HEK293 (cell line): ENCODE results near the gene HES1.

ENCODE experiments used
- CTCF ChIA-PET: fragments of 350-600 bp; formaldehyde crosslinking; extraction: SDS; loops from one replicate; lab custom pipeline; 2021; ENCODE audit warnings: antibody characterized with exemption; lab: Yijun Ruan, JAX
- POLR2A ChIA-PET: fragments of 300-600 bp; formaldehyde crosslinking; extraction: SDS; loops from one replicate; lab custom pipeline; 2020; ENCODE audit warnings: antibody characterized with exemption, inconsistent platforms; lab: Yijun Ruan, JAX
- H3K27ac ChIP-seq: fragments of 200-500 bp; sonication (Bioruptor generic); 2 replicates; pipeline ENCODE4 v1.5.1; 2014; ENCODE audit warnings: low read depth, low read length, control low read depth, inconsistent platforms; ENCODE audit errors: extremely low read depth
- H3K36me3 ChIP-seq, 2 experiments: fragments of 200-500 bp in 1 of 2; sonication (Bioruptor generic) in 1 of 2; 1 replicate in 1 of 2; 2 replicates in 1 of 2; pipeline ENCODE4 v1.5.1; 2014 to 2017; ENCODE audit warnings: inconsistent platforms in 2 of 2, low read length in 2 of 2; ENCODE audit not compliant: control insufficient read depth in 2 of 2, insufficient read depth in 1 of 2
- H3K4me1 ChIP-seq: fragments of 200-500 bp; sonication (Bioruptor generic); 2 replicates; pipeline ENCODE4 v1.5.1; 2014; ENCODE audit warnings: mild to moderate bottlenecking, low read length, inconsistent platforms; ENCODE audit not compliant: control insufficient read depth, insufficient read depth
- H3K4me3 ChIP-seq: 2 replicates; pipeline ENCODE4 v1.5.1; 2011; ENCODE audit warnings: low read depth, mild to moderate bottlenecking, control low read depth, low read length, moderate library complexity
- H3K9me3 ChIP-seq: fragments of 200-500 bp; sonication (Bioruptor generic); 2 replicates; pipeline ENCODE4 v1.5.1; 2014; ENCODE audit warnings: low read depth, low read length, inconsistent platforms; ENCODE audit not compliant: control insufficient read depth, insufficient read depth
- GLI4 ChIP-seq: fragments of 450-650 bp; formaldehyde crosslinking; IDR thresholded peaks from 2 replicates; pipeline ENCODE4 v1.5.1; 2016; ENCODE audit warnings: missing biosample characterization, missing genetic modification characterization
- SCRT2 ChIP-seq: fragments of 450-650 bp; formaldehyde crosslinking; IDR thresholded peaks from 2 replicates; pipeline ENCODE4 v1.5.1; 2016; ENCODE audit warnings: missing biosample characterization, missing genetic modification characterization
- ZNF202 ChIP-seq: fragments of 450-650 bp; formaldehyde crosslinking; IDR thresholded peaks from 2 replicates; pipeline ENCODE4 v1.5.1; 2016; ENCODE audit warnings: missing biosample characterization, missing genetic modification characterization, borderline replicate concordance
- ZNF23 ChIP-seq: fragments of 450-650 bp; formaldehyde crosslinking; IDR thresholded peaks from 2 replicates; pipeline ENCODE4 v1.5.1; 2016; ENCODE audit warnings: missing biosample characterization, missing genetic modification characterization, borderline replicate concordance
- ZNF341 ChIP-seq: fragments of 450-650 bp; formaldehyde crosslinking; IDR thresholded peaks from 2 replicates; pipeline ENCODE4; 2016; ENCODE audit warnings: low read depth, missing biosample characterization, missing genetic modification characterization
- ZNF391 ChIP-seq: fragments of 450-650 bp; formaldehyde crosslinking; IDR thresholded peaks from 2 replicates; pipeline ENCODE4 v1.5.1; 2016; ENCODE audit warnings: low read depth, missing biosample characterization, missing genetic modification characterization, borderline replicate concordance
- ZNF561 ChIP-seq: fragments of 450-650 bp; IDR thresholded peaks from 2 replicates; pipeline ENCODE4 v1.5.1; 2018; ENCODE audit warnings: missing biosample characterization, missing genetic modification characterization, borderline replicate concordance
- ZNF596 ChIP-seq: fragments of 450-650 bp; IDR thresholded peaks from 2 replicates; pipeline ENCODE4 v1.5.0; 2018; ENCODE audit warnings: missing biosample characterization, mild to moderate bottlenecking, missing genetic modification characterization, moderate library complexity
- ZNF670 ChIP-seq: fragments of 450-650 bp; formaldehyde crosslinking; IDR thresholded peaks from 2 replicates; pipeline ENCODE4 v1.5.1; 2016; ENCODE audit warnings: missing biosample characterization, missing genetic modification characterization, low read depth
- TF ChIP-seq, protein P1 (sequence below): fragments of 450-650 bp; formaldehyde crosslinking; IDR thresholded peaks from 2 replicates; pipeline ENCODE4 v1.5.1; 2016; ENCODE audit warnings: missing biosample characterization, missing genetic modification characterization, low read depth
- TF ChIP-seq, protein P2 (sequence below): sonication (generic); formaldehyde crosslinking; IDR thresholded peaks from 2 replicates; pipeline ENCODE4 v1.8.1; 2022; ENCODE audit warnings: mild to moderate bottlenecking, moderate library complexity, missing genetic modification reagents

HES1 gene

GRCh38 chr3:194114123-194114522 lies 21.8 kb upstream of the HES1 start:
- CTCF ChIA-PET: no interaction called here
- no peak overlapping the region for H3K27ac ChIP-seq
- TF ChIP-seq ZNF670: no peak
- TF ChIP-seq ZNF391 (tag by site-specific recombination): no peak
- TF ChIP-seq, protein P1, sequence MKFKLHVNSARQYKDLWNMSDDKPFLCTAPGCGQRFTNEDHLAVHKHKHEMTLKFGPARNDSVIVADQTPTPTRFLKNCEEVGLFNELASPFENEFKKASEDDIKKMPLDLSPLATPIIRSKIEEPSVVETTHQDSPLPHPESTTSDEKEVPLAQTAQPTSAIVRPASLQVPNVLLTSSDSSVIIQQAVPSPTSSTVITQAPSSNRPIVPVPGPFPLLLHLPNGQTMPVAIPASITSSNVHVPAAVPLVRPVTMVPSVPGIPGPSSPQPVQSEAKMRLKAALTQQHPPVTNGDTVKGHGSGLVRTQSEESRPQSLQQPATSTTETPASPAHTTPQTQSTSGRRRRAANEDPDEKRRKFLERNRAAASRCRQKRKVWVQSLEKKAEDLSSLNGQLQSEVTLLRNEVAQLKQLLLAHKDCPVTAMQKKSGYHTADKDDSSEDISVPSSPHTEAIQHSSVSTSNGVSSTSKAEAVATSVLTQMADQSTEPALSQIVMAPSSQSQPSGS (tag by site-specific recombination): peak; percentile 84
- no peak for TF ChIP-seq ZNF561
- no peaks in the 10 kb centered on the region for H3K4me1 ChIP-seq
- no peaks in the 10 kb centered on the region for H3K9me3 ChIP-seq
- H3K36me3 ChIP-seq: no peaks in the 10 kb centered on the region
- no peak overlapping the region for H3K4me3 ChIP-seq
- POLR2A ChIA-PET: no interaction called here

DNA sequence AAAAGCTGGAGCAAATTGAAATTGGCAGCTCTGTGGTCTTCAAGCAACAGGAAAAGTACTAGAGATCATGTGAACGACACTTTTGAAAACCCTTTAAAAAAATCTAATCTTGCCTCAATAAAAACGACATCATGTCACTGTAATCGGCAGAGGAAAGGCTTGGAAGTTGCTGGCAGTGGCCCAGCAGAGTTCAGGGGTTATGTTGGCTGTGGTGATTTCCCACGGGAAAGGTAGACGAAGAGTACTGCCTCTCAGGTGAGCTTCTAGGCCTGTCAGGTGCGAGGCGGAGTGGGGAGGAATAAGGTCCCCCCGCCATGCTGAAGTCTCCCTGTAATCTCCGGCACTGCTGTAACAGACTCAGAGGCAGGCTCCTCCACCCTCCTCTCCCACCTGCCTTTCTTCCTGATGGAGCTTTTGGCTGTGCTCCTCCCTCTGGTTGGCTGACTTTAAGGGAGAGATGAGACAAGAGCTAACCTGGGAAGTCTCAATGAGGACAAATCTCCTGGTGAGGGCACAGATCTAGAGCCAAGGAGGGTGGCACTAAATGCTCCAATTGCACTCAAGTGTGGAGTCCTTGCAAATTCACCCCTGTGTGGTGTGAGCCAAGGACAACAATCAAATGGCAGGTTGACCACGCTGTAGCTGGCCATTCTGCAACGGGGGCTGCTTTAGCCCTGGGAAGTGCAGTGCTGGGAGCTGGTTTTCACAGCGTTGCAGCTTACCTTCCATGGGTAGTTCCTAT lies 18.7 kb upstream of the HES1 start:
- H3K4me3 ChIP-seq: no peak overlapping the region
- H3K9me3 ChIP-seq: no peaks in the 10 kb centered on the region
- CTCF ChIA-PET: interaction anchor here (0.6 kb wide), 1 partner anchor 39 kb away, joined by 3 read pairs; no protein-coding TSS in a partner anchor
- H3K4me1 ChIP-seq: peaks cover 4% of the 10 kb centered on the region; the same call in 1 of the 2 replicates
- peak; percentile 56; the same call in 1 of the 2 replicates for TF ChIP-seq ZNF341
- no peak for TF ChIP-seq ZNF202 (tag by site-specific recombination)
- TF ChIP-seq ZNF23 (tag by site-specific recombination): no peak
- no peak for TF ChIP-seq GLI4
- H3K27ac ChIP-seq: no peak overlapping the region
- H3K36me3 ChIP-seq: no peaks in the 10 kb centered on the region
- POLR2A ChIA-PET: interaction anchor here (1.0 kb wide), 1 partner anchor 18 kb away, joined by 4 read pairs; the partner anchor contains the start of gene HES1

DNA sequence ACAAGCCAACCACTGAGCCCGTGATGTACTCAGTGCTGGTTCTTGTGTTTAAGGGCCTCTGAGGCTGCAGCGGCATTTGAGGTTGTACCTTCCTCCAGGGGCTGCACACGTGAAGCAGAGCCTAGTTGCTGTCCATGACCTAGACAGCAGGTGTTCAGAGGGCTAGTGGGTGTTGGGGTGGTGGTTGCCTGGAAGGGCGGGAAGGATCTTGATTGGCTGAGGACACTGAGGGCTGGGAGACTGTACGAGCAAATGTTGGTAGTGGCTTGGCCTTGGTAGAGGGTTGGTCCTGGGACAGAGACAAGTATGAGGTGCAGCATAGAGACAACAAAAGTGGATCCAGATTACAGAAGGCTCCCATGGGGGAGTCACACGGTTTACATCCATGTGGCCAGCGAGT lies 17.0 kb upstream of the HES1 start:
- Histone ChIP-seq H3K27ac (no peak overlapping the region), H3K4me3 (no peak overlapping the region), H3K9me3 (no peaks in the 10 kb centered on the region), H3K36me3 (no peaks in the 10 kb centered on the region), H3K4me1 (peaks cover 4% of the 10 kb centered on the region; the same call in 1 of the 2 replicates)
- TF ChIP-seq ZNF596 (tag by site-specific recombination) (no peak), SCRT2 (tag by site-specific recombination) (0 out of 2 replicates have a peak, but pooled peaks have one; percentile 5)
- CTCF ChIA-PET: no interaction called here
- POLR2A ChIA-PET: no interaction called here

- H3K9me3 ChIP-seq: no peaks in the 10 kb centered on the region
- TF ChIP-seq ZNF341: peak; percentile 59
- TF ChIP-seq, protein P2, sequence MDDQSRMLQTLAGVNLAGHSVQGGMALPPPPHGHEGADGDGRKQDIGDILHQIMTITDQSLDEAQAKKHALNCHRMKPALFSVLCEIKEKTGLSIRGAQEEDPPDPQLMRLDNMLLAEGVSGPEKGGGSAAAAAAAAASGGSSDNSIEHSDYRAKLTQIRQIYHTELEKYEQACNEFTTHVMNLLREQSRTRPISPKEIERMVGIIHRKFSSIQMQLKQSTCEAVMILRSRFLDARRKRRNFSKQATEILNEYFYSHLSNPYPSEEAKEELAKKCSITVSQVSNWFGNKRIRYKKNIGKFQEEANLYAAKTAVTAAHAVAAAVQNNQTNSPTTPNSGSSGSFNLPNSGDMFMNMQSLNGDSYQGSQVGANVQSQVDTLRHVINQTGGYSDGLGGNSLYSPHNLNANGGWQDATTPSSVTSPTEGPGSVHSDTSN (CRISPR knock-in tag): no peak
- ChIA-PET POLR2A (no interaction called here), CTCF (interaction anchor here (0.7 kb wide), 1 partner anchor 11 kb away, joined by 5 read pairs; no protein-coding TSS in a partner anchor)
- H3K27ac ChIP-seq: no peak overlapping the region
- H3K4me1 ChIP-seq: peaks cover 4% of the 10 kb centered on the region
- no peaks in the 10 kb centered on the region for H3K36me3 ChIP-seq
- no peak overlapping the region for H3K4me3 ChIP-seq
Observed at GRCh38 chr3:194119831-194120590, 15.9 kb upstream of the HES1 start.
